Peyer's patch (tissue), 4 donors: ENCODE measurements around the gene NBAS.

Source experiments
- CTCF ChIP-seq, 6 experiments: fragments of 450-650 bp in 4 of 6; fragments of 200-600 bp in 2 of 6; sonication (generic) in 1 of 6; IDR thresholded peaks; one replicate each; pipeline ENCODE4 v1.5.1; 2017 to 2019; ENCODE audit warnings: antibody characterized with exemption in 6 of 6, mild to moderate bottlenecking in 3 of 6, moderate library complexity in 1 of 6
- POLR2A ChIP-seq, 2 donors: fragments of 450-650 bp; IDR thresholded peaks; one replicate each; pipeline ENCODE4 v1.5.1; 2017; ENCODE audit warnings: antibody characterized with exemption in 2 of 2, mild to moderate bottlenecking in 2 of 2, moderate library complexity in 2 of 2

- TF ChIP-seq POLR2A (IDR thresholded peaks at IDR 0.05) (no peak), CTCF (IDR thresholded peaks at IDR 0.05) (no peak)
These were observed 39.4 kb downstream of the NBAS start for GRCh38 chr2:15521641-15522181.
